Measurements from ENCODE around the gene MX1. TPM values are rescaled to one million over a fixed set of nuclear protein-coding genes. Genes with fewer than 3 reads are reported as not detected.

Gene MX1
- total RNA-seq: under 0.01 and 6.6 TPM in 2 replicates

GRCh38 chr21:41425954-41426675, at the start of gene MX1:
Gene MX1 (plus strand): TSS chr21:41426239. CDS start chr21:41432071, 5,832 bp downstream.

GRCh38 chr21:41507521-41508414, 81.7 kb downstream of the MX1 start, which contains the start of gene TMPRSS2:
Gene TMPRSS2 (minus strand): TSS chr21:41508158. CDS start chr21:41498133, 10,025 bp downstream.

Other genes with a start within 250 kb of the MX1 start
- gene FAM3B, start 109.4 kb upstream of the MX1 start, total RNA-seq: not detected in 2 replicates
- gene MX2, start 64.2 kb upstream of the MX1 start, total RNA-seq: 1.6 and 7.0 TPM in 2 replicates
- gene TMPRSS2, start 81.9 kb downstream of the MX1 start, total RNA-seq: not detected in 2 replicates